ENCODE results near the gene ZNF133.

DNA sequence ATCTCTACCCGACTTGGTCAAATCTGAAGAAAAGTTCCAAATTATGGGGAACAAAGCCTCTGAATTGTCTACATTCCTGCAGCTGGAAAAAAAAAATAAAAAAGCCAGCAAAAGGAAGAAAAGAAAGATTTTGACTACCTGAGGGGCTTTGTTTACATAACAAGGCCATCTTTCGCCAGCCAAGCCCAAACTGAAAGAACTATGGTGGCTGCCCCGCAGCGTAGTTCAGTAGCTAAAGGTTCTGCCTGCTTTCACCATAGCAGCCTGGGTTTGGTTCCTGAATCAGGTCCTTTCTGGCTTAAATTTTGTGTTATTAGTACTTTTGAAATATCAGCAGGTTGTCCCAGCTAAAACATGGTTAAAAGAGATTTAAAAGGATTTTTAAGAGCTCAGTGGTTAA lies 35.4 kb downstream of the ZNF133 start:
- TF ChIP-seq, protein P1, sequence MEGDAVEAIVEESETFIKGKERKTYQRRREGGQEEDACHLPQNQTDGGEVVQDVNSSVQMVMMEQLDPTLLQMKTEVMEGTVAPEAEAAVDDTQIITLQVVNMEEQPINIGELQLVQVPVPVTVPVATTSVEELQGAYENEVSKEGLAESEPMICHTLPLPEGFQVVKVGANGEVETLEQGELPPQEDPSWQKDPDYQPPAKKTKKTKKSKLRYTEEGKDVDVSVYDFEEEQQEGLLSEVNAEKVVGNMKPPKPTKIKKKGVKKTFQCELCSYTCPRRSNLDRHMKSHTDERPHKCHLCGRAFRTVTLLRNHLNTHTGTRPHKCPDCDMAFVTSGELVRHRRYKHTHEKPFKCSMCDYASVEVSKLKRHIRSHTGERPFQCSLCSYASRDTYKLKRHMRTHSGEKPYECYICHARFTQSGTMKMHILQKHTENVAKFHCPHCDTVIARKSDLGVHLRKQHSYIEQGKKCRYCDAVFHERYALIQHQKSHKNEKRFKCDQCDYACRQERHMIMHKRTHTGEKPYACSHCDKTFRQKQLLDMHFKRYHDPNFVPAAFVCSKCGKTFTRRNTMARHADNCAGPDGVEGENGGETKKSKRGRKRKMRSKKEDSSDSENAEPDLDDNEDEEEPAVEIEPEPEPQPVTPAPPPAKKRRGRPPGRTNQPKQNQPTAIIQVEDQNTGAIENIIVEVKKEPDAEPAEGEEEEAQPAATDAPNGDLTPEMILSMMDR (IDR thresholded peaks at IDR 0.05): no peak
- no peak for TF ChIP-seq POLR2A (IDR thresholded peaks at IDR 0.05)
- no peak for TF ChIP-seq POLR2AphosphoS5 (IDR thresholded peaks at IDR 0.05)
- TF ChIP-seq EP300 (IDR thresholded peaks at IDR 0.05): no peak
